H9 (cell line): ENCODE measurements around the gene GLYATL3. TPM values are rescaled to one million over a fixed set of nuclear protein-coding genes. Genes with fewer than 3 reads are reported as not detected.

Experiments used
- DNase-seq: peaks from one replicate; pipeline ENCODE4 v3.0.0-alpha.2; 2017
- H2AFZ ChIP-seq: one replicate; pipeline ENCODE4 v1.6.1; 2013; ENCODE audit warnings: mild to moderate bottlenecking, low read length, control low read depth, moderate library complexity
- H2AK5ac ChIP-seq: 2 replicates; pipeline ENCODE4 v1.6.1; 2013; ENCODE audit warnings: low read length, control low read depth, mixed read lengths; ENCODE audit not compliant: insufficient read length
- H2BK120ac ChIP-seq: one replicate; pipeline ENCODE4 v1.6.1; 2013; ENCODE audit warnings: low read depth, mild to moderate bottlenecking, low read length, control low read depth, inconsistent platforms; ENCODE audit not compliant: poor library complexity, severe bottlenecking
- H2BK12ac ChIP-seq: 2 replicates; pipeline ENCODE4 v1.6.1; 2013; ENCODE audit warnings: low read length, control low read depth, mixed read lengths, low read depth; ENCODE audit not compliant: insufficient read length
- H2BK15ac ChIP-seq: 2 replicates; pipeline ENCODE4 v1.6.1; 2013; ENCODE audit warnings: low read depth, low read length, control low read depth
- H2BK20ac ChIP-seq: one replicate; pipeline ENCODE4 v1.6.1; 2013; ENCODE audit warnings: low read depth, mild to moderate bottlenecking, low read length, control low read depth, inconsistent platforms; ENCODE audit not compliant: poor library complexity, severe bottlenecking
- H2BK5ac ChIP-seq: 2 replicates; pipeline ENCODE4 v1.6.1; 2013; ENCODE audit warnings: low read length, control low read depth, mixed read lengths; ENCODE audit not compliant: insufficient read length
- H3K14ac ChIP-seq: 2 replicates; pipeline ENCODE4 v1.6.1; 2013; ENCODE audit warnings: low read length, control low read depth; ENCODE audit not compliant: insufficient read depth
- H3K18ac ChIP-seq: 2 replicates; pipeline ENCODE4 v1.6.1; 2013; ENCODE audit warnings: low read depth, mild to moderate bottlenecking, mixed read lengths, low read length, control low read depth; ENCODE audit not compliant: insufficient read length
- H3K23ac ChIP-seq: 2 replicates; pipeline ENCODE4 v1.6.1; 2013; ENCODE audit warnings: low read length, control low read depth, mixed read lengths, low read depth; ENCODE audit not compliant: insufficient read length
- H3K23me2 ChIP-seq: 2 replicates; pipeline ENCODE4 v1.6.1; 2013; ENCODE audit warnings: low read depth, mild to moderate bottlenecking, mixed read lengths, low read length, control low read depth; ENCODE audit not compliant: insufficient read length, poor library complexity, severe bottlenecking
- H3K27ac ChIP-seq: 2 replicates; pipeline ENCODE4 v1.5.1; 2013; ENCODE audit warnings: low read length, control low read depth, mixed read lengths, low read depth; ENCODE audit not compliant: insufficient read length
- H3K27me3 ChIP-seq: 2 replicates; pipeline ENCODE4 v1.6.1; 2013; ENCODE audit warnings: low read length, control low read depth, inconsistent platforms; ENCODE audit not compliant: insufficient read depth
- H3K4ac ChIP-seq: 2 replicates; pipeline ENCODE4 v1.6.1; 2013; ENCODE audit warnings: low read depth, mild to moderate bottlenecking, control low read depth, inconsistent platforms, low read length, moderate library complexity
- H3K4me1 ChIP-seq: 2 replicates; pipeline ENCODE4 v1.6.1; 2013; ENCODE audit warnings: low read length, control low read depth, inconsistent platforms; ENCODE audit not compliant: insufficient read depth
- H3K4me2 ChIP-seq: 2 replicates; pipeline ENCODE4 v1.6.1; 2013; ENCODE audit warnings: low read length, control low read depth, mixed read lengths; ENCODE audit not compliant: insufficient read length, insufficient read depth
- H3K56ac ChIP-seq: 2 replicates; pipeline ENCODE4 v1.6.1; 2013; ENCODE audit warnings: low read depth, mild to moderate bottlenecking, mixed read lengths, low read length, control low read depth; ENCODE audit not compliant: insufficient read length
- H3K79me1 ChIP-seq: 2 replicates; pipeline ENCODE4 v1.6.1; 2013; ENCODE audit warnings: low read depth, mild to moderate bottlenecking, moderate library complexity, low read length, control low read depth, inconsistent platforms; ENCODE audit not compliant: insufficient read depth, poor library complexity, severe bottlenecking
- H3K79me2 ChIP-seq: 2 replicates; pipeline ENCODE4 v1.6.1; 2013; ENCODE audit warnings: low read length, control low read depth, inconsistent platforms; ENCODE audit not compliant: insufficient read depth
- H3K9ac ChIP-seq: 2 replicates; pipeline ENCODE4 v1.6.1; 2013; ENCODE audit warnings: low read length, control low read depth, mixed read lengths; ENCODE audit not compliant: insufficient read length; ENCODE audit errors: extremely low read depth
- H3K9me3 ChIP-seq: one replicate; pipeline ENCODE4 v1.6.1; 2013; ENCODE audit warnings: low read depth, low read length, inconsistent platforms; ENCODE audit not compliant: control insufficient read depth
- H3T11ph ChIP-seq: one replicate; pipeline ENCODE4 v1.6.1; 2013; ENCODE audit warnings: mild to moderate bottlenecking, low read length, control low read depth, inconsistent platforms
- H4K20me1 ChIP-seq: one replicate; pipeline ENCODE4 v1.6.1; 2013; ENCODE audit not compliant: control insufficient read depth, insufficient read length, insufficient read depth
- H4K5ac ChIP-seq: 2 replicates; pipeline ENCODE4 v1.6.1; 2013; ENCODE audit warnings: low read depth, mild to moderate bottlenecking, mixed read lengths, low read length, control low read depth; ENCODE audit not compliant: insufficient read length
- H4K8ac ChIP-seq: replicated peaks from 2 replicates; pipeline ENCODE4 v1.6.1; 2013; ENCODE audit warnings: low read length, control low read depth, mixed read lengths, low read depth; ENCODE audit not compliant: insufficient read length
- H4K91ac ChIP-seq: 2 replicates; pipeline ENCODE4 v1.6.1; 2013; ENCODE audit warnings: low read depth, mild to moderate bottlenecking, moderate library complexity, mixed read lengths, low read length, control low read depth; ENCODE audit not compliant: insufficient read length
- H3K27ac Mint-ChIP-seq, 3 experiments: 2 replicates in 2 of 3; 3 replicates in 1 of 3; pipeline ENCODE4 v1.8.0; 2020 to 2021; ENCODE audit warnings: mixed read lengths in 3 of 3, mild to moderate bottlenecking in 1 of 3, moderate library complexity in 1 of 3
- H3K27me3 Mint-ChIP-seq: 2 replicates; pipeline ENCODE4 v1.8.0; 2021; ENCODE audit warnings: low read depth, mild to moderate bottlenecking, moderate library complexity, mixed read lengths
- H3K36me3 Mint-ChIP-seq, 3 experiments: 2 replicates in 2 of 3; 3 replicates in 1 of 3; pipeline ENCODE4 v1.8.0; 2020 to 2021; ENCODE audit warnings: low read depth in 3 of 3, mixed read lengths in 3 of 3; ENCODE audit not compliant: insufficient read depth in 1 of 3
- H3K4me1 Mint-ChIP-seq, 2 experiments: 2 replicates each; pipeline ENCODE4 v1.8.0; 2020; ENCODE audit warnings: mixed read lengths in 2 of 2
- H3K4me3 Mint-ChIP-seq, 2 experiments: 2 replicates in 1 of 2; 3 replicates in 1 of 2; pipeline ENCODE4 v1.8.0; 2020 to 2021; ENCODE audit warnings: mild to moderate bottlenecking in 2 of 2, mixed read lengths in 2 of 2, moderate library complexity in 1 of 2
- H3K9me3 Mint-ChIP-seq, 2 experiments: 2 replicates in 1 of 2; 3 replicates in 1 of 2; pipeline ENCODE4 v1.8.0; 2020; ENCODE audit warnings: mild to moderate bottlenecking in 2 of 2, mixed read lengths in 2 of 2, moderate library complexity in 1 of 2
- CTCF ChIP-seq: fragments of 200-600 bp; sonication (generic); conservative IDR thresholded peaks from 3 replicates; pipeline ENCODE4 v1.8.0; 2021; ENCODE audit warnings: antibody characterized with exemption, mild to moderate bottlenecking
- WGBS: extraction: QIAGEN DNeasy Blood & Tissue Kit; methylation state at CpG from one replicate; pipeline ENCODE4 v1.1.7; 2013; ENCODE audit warnings: missing lambda C conversion rate, low lambda C conversion rate, mixed read lengths; ENCODE audit not compliant: insufficient read length; ENCODE audit errors: extremely low coverage; 5-methylcytosine and 5-hydroxymethylcytosine counted together
- total RNA-seq: library from RNA; stranded (reverse); gene quantifications from 2 replicates; pipeline ENCODE4 v1.2.1, GENCODE V29; 2021

The GLYATL3 gene
- total RNA-seq, 1 experiment from 2014 or later, result not detected

- peaks cover 40 to 52% of the 10 kb centered on the region in 2 experiments for H3K4me1 Mint-ChIP-seq
- H4K5ac ChIP-seq, result no peak overlapping the region
- H2BK20ac ChIP-seq, result no peak overlapping the region
- H3K27me3 ChIP-seq, result peaks cover 20% of the 10 kb centered on the region
- H4K91ac ChIP-seq, result no peak overlapping the region
- H3K18ac ChIP-seq, result no peak overlapping the region
- H3K56ac ChIP-seq, result no peak overlapping the region
- H4K20me1 ChIP-seq, result no peaks in the 10 kb centered on the region
- no peak for TF ChIP-seq CTCF
- no peak overlapping the region for H3K23ac ChIP-seq
- H3K14ac ChIP-seq, result no peak overlapping the region
- peaks cover 6% of the 10 kb centered on the region; the same call in 1 of the 2 replicates for H3K4me1 ChIP-seq
- no peak overlapping the region for H2AK5ac ChIP-seq
- no peak overlapping the region for H3K9ac ChIP-seq
- no peak overlapping the region for H2AFZ ChIP-seq
- H3K9me3 Mint-ChIP-seq, result no peaks in the 10 kb centered on the region; a peak in 1 of 5 replicates
- no peak overlapping the region for H3K4me3 Mint-ChIP-seq
- no peak overlapping the region for H4K8ac ChIP-seq
- H3K4ac ChIP-seq, result no peak overlapping the region
- H3T11ph ChIP-seq, result no peak overlapping the region
- peaks cover 83% of the 10 kb centered on the region for H3K27me3 Mint-ChIP-seq
- H3K23me2 ChIP-seq, result peaks cover 4% of the 10 kb centered on the region
- H2BK12ac ChIP-seq, result no peak overlapping the region
- H3K9me3 ChIP-seq, result no peaks in the 10 kb centered on the region
- WGBS, result no CpG with 5 or more reads among the region's 4 CpGs
- no peak overlapping the region for H3K27ac Mint-ChIP-seq
- H2BK5ac ChIP-seq, result no peak overlapping the region
- peaks cover 13 to 64% (median 64%) of the 10 kb centered on the region in 3 experiments for H3K36me3 Mint-ChIP-seq
- no peak overlapping the region for H2BK15ac ChIP-seq
- H3K79me1 ChIP-seq, result no peaks in the 10 kb centered on the region
- H2BK120ac ChIP-seq, result no peak overlapping the region
- no peak for DNase-seq
- H3K79me2 ChIP-seq, result no peaks in the 10 kb centered on the region
- H3K4me2 ChIP-seq, result no peak overlapping the region
- no peak overlapping the region for H3K27ac ChIP-seq
Observed at GRCh38 chr6:49555951-49556350, 56.2 kb downstream of the GLYATL3 start.
